ENCODE results near the gene STRAP. TPM values are rescaled to one million over a fixed set of nuclear protein-coding genes. Genes with fewer than 3 reads are reported as not detected.
A peak's percentile ranks its signal among the peaks of the same experiment; 100 is the strongest.
"Not testable (repeated sequence)": the region's sequence is repeated elsewhere in the genome, so short reads cannot be mapped to it uniquely, and the experiment has no call there.

Gene STRAP
- total RNA-seq, 1 experiment from 2014 or later, result 171 TPM

DNA sequence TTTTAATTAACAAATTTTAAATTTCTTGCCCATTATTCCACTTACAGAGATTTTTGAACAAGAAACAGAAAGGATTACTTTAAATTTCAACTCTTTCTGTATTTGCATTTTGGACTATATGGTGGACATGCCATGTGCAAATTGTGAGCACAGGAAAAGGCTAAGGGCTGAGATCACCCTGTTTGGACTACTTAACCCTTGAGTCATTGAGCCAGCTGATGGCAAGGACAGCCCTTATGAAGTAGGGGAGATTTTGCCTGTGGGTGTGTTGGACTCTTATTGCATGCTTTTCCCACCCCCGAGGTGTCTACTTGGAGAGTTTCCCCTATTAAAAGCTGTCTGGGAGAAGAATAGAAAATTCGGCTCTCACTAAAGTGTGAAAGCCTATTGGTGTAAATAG lies 46.2 kb downstream of the STRAP start:
- DNase-seq, result peak; percentile 19 to 34
- H3K27ac ChIP-seq, result peak overlapping the region; percentile 26; the same call in 1 of the 2 replicates
- no peak overlapping the region for H3K4me3 ChIP-seq
- no peaks in the 10 kb centered on the region for H3K9me3 ChIP-seq (replicated peaks)
- no peaks in the 10 kb centered on the region; the same call in 1 of the 2 replicates for H3K36me3 ChIP-seq
- H3K4me1 ChIP-seq, result peaks cover 12% of the 10 kb centered on the region
- no peaks in the 10 kb centered on the region for H3K27me3 ChIP-seq

GRCh38 chr12:15928870-15929571 lies 46.8 kb downstream of the STRAP start:
- Histone ChIP-seq H3K36me3 (no peaks in the 10 kb centered on the region; the same call in 1 of the 2 replicates), H3K27me3 (no peaks in the 10 kb centered on the region), H3K27ac (peak overlapping the region; percentile 26; the same call in 1 of the 2 replicates), H3K9me3 (replicated peaks) (no peaks in the 10 kb centered on the region), H3K4me3 (no peak overlapping the region), H3K4me1 (peaks cover 12% of the 10 kb centered on the region)
- DNase-seq, result no peak

DNA sequence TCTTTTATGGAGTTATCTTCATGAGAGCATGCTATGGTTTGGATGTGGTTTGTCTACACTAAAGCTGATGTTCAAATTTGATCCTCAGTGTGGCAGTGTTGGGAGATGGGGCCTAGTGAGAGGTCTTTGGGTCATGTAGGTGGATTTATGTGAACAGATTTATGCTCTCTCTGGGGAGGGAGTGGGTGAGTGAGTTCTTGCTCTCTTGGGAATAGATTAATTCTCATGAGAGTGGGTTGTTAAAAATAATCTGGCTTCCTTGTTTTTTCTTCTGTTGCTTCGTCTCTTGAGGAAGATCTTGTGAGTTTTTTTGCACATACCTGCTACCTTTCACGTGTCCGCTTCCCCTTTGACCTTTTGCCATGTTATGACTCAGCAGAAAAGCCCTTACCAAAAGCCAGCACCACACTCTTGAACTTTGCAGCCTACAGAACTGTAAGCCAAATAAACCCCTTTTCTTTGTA lies 49.4 kb downstream of the STRAP start:
- DNase-seq, result no peak
- H3K27ac ChIP-seq, result no peak overlapping the region

DNA sequence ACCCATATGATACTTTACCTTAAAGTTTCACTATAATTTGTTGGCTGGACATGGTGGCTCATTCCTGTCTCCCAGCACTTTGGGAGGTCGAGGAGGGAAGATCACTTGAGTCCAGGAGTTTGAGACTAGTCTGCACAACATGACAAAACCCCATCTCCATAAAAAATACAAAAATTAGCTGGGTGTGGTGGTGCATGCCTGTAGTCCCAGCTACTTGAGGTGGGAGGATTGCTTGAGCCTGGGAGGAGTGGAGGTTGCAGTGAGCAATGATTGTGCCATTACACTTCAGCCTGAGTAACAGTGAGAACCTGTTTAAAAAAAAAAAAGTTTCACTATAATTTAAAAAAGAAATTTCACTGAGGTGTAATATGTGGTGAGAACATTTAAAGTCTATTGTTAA lies 50.1 kb downstream of the STRAP start:
- Histone ChIP-seq H3K36me3 (no peaks in the 10 kb centered on the region; the same call in 1 of the 2 replicates), H3K4me3 (no peak overlapping the region), H3K27ac (no peak overlapping the region), H3K27me3 (no peaks in the 10 kb centered on the region), H3K9me3 (replicated peaks) (no peaks in the 10 kb centered on the region), H3K4me1 (peaks cover 12% of the 10 kb centered on the region)
- DNase-seq, result no peak

More for the DNA sequence above, 49.4 kb downstream of the STRAP start:
- no peaks in the 10 kb centered on the region for H3K27me3 ChIP-seq
- H3K36me3 ChIP-seq, result no peaks in the 10 kb centered on the region; the same call in 1 of the 2 replicates
- H3K4me1 ChIP-seq, result peaks cover 12% of the 10 kb centered on the region
- no peak overlapping the region for H3K4me3 ChIP-seq
- no peaks in the 10 kb centered on the region for H3K9me3 ChIP-seq (replicated peaks)

GRCh38 chr12:15932971-15933370 lies 50.8 kb downstream of the STRAP start:
- Histone ChIP-seq H3K27me3 (no peaks in the 10 kb centered on the region), H3K9me3 (replicated peaks) (0 out of 2 replicates have a peak, but pooled peaks cover 2% of the 10 kb centered on the region), H3K36me3 (no peaks in the 10 kb centered on the region; the same call in 1 of the 2 replicates), H3K4me1 (peaks cover 11% of the 10 kb centered on the region), H3K4me3 (no peak overlapping the region), H3K27ac (no peak overlapping the region)
- DNase-seq, result no peak

DNA sequence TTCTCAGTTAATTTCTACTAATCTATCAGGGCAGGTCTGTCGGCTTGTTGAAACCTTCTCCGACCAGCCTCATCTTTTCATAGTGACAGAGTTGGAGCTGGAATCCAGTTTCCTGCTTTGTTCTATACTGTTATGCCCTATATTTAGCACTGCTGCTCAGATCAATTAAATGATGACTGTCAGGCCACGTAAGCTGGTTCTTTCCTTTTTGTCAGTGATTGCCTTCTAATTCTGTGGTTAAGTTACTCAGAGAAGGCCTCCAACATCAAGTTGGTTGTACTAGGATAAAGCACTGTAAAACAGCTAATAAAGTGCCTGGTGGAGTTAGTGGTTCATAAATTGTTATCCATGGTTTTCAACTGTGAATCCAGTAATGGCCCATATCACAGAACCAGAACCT lies 51.6 kb downstream of the STRAP start:
- Histone ChIP-seq H3K4me1 (peaks cover 4% of the 10 kb centered on the region), H3K9me3 (replicated peaks) (0 out of 2 replicates have a peak, but pooled peaks cover 2% of the 10 kb centered on the region), H3K27me3 (no peaks in the 10 kb centered on the region), H3K27ac (no peak overlapping the region), H3K36me3 (no peaks in the 10 kb centered on the region; the same call in 1 of the 2 replicates), H3K4me3 (no peak overlapping the region)
- DNase-seq, result no peak

DNA sequence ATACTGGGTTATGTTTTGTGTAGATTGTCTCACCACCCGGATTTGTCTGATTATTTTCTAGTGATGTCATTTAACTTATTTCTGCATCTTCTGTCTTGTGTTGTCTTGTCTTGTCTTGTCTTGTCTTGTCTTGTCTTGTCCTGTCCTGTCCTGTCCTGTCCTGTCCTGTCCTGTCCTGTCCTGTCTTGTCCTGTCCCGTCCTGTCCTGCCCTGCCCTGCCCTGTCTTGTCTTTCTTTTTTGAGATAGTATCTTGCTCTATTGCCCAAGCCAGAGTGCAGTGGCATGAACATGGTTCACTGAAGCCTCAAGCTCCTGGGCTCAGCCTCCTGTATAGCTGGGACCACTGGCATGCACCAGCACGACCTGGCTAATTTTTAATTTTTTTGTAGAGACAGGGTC lies 54.6 kb downstream of the STRAP start:
- H3K9me3 ChIP-seq (replicated peaks), result peaks cover 2% of the 10 kb centered on the region; the same call in 1 of the 2 replicates
- H3K4me1 ChIP-seq, result peaks cover 3% of the 10 kb centered on the region; the same call in 1 of the 2 replicates
- DNase-seq, result no peak
- no peak overlapping the region for H3K4me3 ChIP-seq
- H3K27me3 ChIP-seq, result no peaks in the 10 kb centered on the region
- H3K36me3 ChIP-seq, result no peaks in the 10 kb centered on the region; the same call in 1 of the 2 replicates
- no peak overlapping the region for H3K27ac ChIP-seq

- H3K4me1 ChIP-seq, result no peaks in the 10 kb centered on the region
- no peak overlapping the region for H3K27ac ChIP-seq
- H3K4me3 ChIP-seq, result no peak overlapping the region
- H3K36me3 ChIP-seq, result 0 out of 2 replicates have a peak, but pooled peaks cover 2% of the 10 kb centered on the region
- H3K27me3 ChIP-seq, result no peaks in the 10 kb centered on the region
- peaks cover 2% of the 10 kb centered on the region; the same call in 1 of the 2 replicates for H3K9me3 ChIP-seq (replicated peaks)
- no peak for DNase-seq
Observed at GRCh38 chr12:15937902-15938301, 55.7 kb downstream of the STRAP start.

DNA sequence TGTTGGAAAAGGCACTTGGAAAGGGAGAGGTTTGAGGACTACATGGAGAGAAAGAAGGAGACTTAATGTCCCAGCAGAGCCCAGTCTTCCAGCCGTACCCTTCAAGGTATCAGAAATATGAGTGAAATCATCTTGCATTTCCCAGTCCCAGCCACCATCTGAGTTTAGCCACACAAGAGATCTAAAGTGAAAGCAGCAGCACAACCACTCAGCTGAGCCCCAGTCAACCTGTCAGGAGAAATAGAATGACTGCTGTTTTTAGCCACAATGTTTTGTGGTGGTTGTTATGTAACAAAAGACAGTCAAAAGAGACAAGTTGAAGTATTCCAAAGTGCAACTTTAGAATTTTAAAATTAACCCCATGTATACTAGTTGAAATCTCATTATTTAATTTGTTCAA lies 56.9 kb downstream of the STRAP start:
- H3K4me3 ChIP-seq, result no peak overlapping the region
- DNase-seq, result no peak
- H3K36me3 ChIP-seq, result 0 out of 2 replicates have a peak, but pooled peaks cover 2% of the 10 kb centered on the region
- H3K27ac ChIP-seq, result no peak overlapping the region
- no peaks in the 10 kb centered on the region for H3K27me3 ChIP-seq
- H3K9me3 ChIP-seq (replicated peaks), result peaks cover 2% of the 10 kb centered on the region; the same call in 1 of the 2 replicates
- H3K4me1 ChIP-seq, result no peaks in the 10 kb centered on the region

DNA sequence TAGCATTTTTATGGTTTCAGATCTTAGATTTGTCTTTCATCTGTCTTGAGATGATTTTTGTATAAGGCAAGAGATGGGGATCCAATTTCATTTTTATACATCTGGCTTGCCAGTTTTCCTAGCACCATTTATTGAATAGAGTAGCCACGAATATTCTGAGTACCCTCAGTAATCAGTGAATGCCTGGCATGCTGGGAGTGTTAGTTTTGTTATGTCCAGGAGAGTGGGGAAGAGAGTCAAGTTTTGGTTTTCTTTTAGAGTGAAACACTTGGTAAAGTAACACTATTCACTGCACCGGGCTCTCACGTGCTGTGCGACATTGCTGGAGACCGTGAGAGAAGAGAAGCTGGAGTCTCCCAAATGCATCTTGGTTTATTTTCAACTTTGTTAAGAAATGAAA lies 60.3 kb downstream of the STRAP start:
- Histone ChIP-seq H3K36me3 (0 out of 2 replicates have a peak, but pooled peaks cover 2% of the 10 kb centered on the region), H3K9me3 (replicated peaks) (peaks cover 2% of the 10 kb centered on the region; the same call in 1 of the 2 replicates), H3K27ac (no peak overlapping the region), H3K27me3 (no peaks in the 10 kb centered on the region), H3K4me3 (no peak overlapping the region), H3K4me1 (no peaks in the 10 kb centered on the region)
- DNase-seq, result no peak

DNA sequence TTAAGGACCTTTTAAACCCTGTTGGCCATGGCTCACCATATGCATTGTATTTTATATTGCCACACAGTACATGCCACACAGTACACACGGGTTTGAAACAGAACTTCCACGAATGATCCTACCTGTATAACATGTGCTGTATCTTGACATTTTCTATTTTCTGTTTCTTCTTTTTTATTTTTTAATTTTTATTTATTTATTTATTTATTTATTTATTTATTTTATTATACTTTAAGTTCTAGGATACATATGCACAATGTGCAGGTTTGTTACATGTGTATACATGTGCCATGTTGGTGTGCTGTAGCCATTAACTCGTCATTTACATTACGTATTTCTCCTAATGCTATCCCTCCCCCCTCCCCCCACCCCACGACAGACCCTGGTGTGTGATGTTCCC lies 61.3 kb downstream of the STRAP start:
- not testable (repeated sequence) for DNase-seq; H3K27ac ChIP-seq; H3K27me3 ChIP-seq; H3K4me1 ChIP-seq; H3K36me3 ChIP-seq; H3K4me3 ChIP-seq; H3K9me3 ChIP-seq (replicated peaks)

GRCh38 chr12:15948461-15948860 lies 66.3 kb downstream of the STRAP start:
- H3K4me3 ChIP-seq; H3K36me3 ChIP-seq; H3K4me1 ChIP-seq; H3K27ac ChIP-seq; H3K27me3 ChIP-seq; H3K9me3 ChIP-seq (replicated peaks); DNase-seq: not testable (repeated sequence)

Other genes starting within 250 kb of the STRAP start
- 23.3 and 27.1 TPM in 2 replicates for gene EPS8, start 93.0 kb upstream of the STRAP start, total RNA-seq (2014; rRNA removed; shearing (Covaris generic))
- gene DERA, start 28.9 kb downstream of the STRAP start, total RNA-seq (2014; rRNA removed; shearing (Covaris generic)), result 46.1 and 47.0 TPM in 2 replicates